ENCODE results near the gene PIEZO2.

DNA sequence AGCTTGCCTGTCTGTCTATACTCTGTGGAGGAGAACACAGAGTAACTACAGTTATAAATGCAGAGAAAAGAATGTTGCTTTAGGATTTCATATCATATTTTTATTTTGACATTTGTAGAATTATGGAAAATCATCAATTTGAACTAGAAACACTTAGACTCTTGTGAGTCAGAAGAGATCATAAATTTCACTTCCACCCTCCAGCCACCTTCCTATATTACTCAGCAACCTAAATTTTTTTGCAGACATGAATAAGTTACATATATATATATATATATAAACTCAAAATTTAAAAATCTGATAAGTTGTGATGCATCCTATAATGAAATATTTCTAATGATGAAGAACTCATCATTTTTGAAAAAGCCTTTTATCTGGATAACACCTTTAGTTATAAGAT, 172.3 kb downstream of the PIEZO2 start:
- TF ChIP-seq POLR2AphosphoS5 (IDR thresholded peaks at IDR 0.05), result no peak
- TF ChIP-seq, protein P1, sequence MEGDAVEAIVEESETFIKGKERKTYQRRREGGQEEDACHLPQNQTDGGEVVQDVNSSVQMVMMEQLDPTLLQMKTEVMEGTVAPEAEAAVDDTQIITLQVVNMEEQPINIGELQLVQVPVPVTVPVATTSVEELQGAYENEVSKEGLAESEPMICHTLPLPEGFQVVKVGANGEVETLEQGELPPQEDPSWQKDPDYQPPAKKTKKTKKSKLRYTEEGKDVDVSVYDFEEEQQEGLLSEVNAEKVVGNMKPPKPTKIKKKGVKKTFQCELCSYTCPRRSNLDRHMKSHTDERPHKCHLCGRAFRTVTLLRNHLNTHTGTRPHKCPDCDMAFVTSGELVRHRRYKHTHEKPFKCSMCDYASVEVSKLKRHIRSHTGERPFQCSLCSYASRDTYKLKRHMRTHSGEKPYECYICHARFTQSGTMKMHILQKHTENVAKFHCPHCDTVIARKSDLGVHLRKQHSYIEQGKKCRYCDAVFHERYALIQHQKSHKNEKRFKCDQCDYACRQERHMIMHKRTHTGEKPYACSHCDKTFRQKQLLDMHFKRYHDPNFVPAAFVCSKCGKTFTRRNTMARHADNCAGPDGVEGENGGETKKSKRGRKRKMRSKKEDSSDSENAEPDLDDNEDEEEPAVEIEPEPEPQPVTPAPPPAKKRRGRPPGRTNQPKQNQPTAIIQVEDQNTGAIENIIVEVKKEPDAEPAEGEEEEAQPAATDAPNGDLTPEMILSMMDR (IDR thresholded peaks at IDR 0.05), result no peak
- no peak for TF ChIP-seq POLR2A (IDR thresholded peaks at IDR 0.05)
- TF ChIP-seq EP300 (IDR thresholded peaks at IDR 0.05), result no peak
